GM10266 (cell line): ENCODE measurements around the gene LBP.
"Not testable (repeated sequence)": the region's sequence is repeated elsewhere in the genome, so short reads cannot be mapped to it uniquely, and the experiment has no call there.

Experiments used
- DNase-seq: peaks from one replicate; pipeline ENCODE4 v3.0.0; 2012; ENCODE audit errors: extremely low spot score
- CTCF ChIP-seq: IDR thresholded peaks from 2 replicates; pipeline ENCODE4 v1.5.1; 2012; ENCODE audit warnings: mild to moderate bottlenecking, low read depth; ENCODE audit not compliant: control insufficient read depth, insufficient read depth; ENCODE audit errors: missing control alignments

LBP gene

DNA sequence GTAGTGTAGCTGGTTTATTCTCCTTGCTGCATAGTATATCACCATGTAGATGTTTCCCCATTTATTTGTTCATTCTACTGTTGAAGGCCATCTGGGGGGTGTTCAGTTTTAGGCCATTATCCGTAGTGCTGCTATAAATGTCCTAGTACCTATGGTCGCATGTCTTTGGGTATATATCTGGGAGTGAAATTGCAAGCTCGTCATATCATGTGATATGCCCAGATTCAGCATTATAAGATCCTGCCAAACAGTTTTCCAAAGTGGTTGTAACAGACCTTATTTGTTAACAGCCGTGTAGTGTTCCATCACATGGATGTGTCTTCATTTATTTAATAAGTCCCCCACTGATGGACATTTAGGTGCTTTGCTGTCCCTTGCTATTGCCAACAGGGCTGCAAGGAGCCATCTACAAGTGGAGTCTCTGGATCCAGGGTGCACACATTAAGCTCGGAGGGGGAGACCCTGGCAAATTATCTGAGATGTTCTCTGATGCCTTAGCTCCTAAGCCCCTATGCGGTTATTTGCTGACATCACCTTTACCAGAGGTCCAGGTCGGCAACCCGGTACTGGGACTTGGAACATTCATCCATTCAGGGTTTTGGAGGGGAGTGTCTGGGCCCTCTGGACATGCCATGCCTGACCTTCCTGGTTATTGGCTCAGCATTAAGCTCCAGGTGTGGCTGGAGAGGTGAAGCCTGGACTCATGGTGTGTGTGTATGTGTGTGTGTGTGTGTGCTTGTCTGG is 16.9 kb downstream of the LBP start:
- no peak for DNase-seq

DNA sequence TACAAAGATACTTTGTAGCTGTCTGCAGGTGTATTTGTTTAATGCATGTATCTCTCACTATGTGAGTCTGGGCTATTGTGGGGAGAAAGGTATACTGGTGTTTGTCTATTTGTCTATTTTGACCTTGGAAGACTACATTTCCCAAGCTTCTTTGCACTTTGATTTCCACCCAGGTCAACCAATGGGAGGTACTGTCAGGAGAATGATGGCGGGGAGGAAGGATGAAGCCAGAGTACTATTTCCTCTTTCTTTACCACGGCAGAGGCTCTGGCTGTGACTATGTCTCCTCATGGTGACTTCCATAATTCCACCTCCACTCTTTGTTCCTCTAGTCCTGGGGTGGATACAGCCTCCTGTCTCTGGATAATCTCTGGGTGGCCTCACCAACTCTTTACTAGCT is 23.1 kb downstream of the LBP start:
- peak; percentile 46 for DNase-seq
- no peak for TF ChIP-seq CTCF

More for the DNA sequence above, 16.9 kb downstream of the LBP start:
- TF ChIP-seq CTCF, result no peak

DNA sequence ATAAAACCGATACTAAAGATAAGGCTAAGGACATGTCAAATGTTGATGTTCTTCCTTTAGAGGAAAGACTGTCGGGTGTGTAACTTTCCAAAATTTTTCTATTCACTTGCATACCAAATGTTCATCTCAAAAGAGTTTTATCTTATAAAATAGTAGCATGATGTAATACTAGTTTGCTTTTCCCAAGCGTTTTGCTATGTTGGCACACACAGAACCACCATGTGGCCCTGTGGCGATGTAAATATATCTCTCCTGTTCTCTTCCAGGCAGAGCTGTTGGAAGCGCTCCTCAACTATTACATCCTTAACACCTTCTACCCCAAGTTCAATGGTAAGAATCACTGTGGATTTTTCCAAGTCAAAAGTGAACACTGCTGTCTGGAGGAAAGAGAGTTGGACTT is 26.5 kb downstream of the LBP start:
- DNase-seq, result no peak
- no peak for TF ChIP-seq CTCF

DNA sequence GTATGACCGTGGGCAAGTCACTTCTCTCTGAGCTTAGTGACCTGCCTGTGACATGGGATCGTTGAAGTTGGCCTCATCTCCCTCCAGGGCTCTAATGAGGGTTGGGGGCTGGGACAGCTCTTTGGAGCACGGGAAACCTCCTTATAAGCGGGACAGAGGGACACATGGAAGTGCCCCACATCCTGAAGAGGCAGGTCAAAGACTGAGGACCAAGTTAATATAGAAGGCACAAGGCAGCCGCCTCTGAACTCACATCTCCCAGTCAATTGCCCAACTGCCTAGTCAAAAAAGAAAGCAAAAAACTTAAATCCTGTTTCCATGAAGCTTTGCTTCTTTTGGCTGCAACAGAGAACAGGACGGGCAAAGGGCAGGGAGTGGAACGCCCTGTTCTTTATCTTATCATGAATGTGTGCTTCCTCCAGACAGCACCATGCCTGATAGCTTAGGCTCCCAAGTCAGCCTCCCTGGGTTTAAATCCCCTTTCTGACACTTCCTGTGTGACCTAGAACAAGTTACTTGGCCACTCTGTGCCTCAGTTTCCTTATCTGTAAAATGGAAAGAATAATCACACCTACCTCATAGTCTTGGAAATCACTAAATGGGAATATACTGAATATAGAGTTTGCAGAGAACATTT is 27.1 kb downstream of the LBP start:
- no peak for DNase-seq
- no peak for TF ChIP-seq CTCF

- TF ChIP-seq CTCF, result no peak
- DNase-seq, result no peak
These were observed 27.6 kb downstream of the LBP start for GRCh38 chr20:38373898-38374297.

DNA sequence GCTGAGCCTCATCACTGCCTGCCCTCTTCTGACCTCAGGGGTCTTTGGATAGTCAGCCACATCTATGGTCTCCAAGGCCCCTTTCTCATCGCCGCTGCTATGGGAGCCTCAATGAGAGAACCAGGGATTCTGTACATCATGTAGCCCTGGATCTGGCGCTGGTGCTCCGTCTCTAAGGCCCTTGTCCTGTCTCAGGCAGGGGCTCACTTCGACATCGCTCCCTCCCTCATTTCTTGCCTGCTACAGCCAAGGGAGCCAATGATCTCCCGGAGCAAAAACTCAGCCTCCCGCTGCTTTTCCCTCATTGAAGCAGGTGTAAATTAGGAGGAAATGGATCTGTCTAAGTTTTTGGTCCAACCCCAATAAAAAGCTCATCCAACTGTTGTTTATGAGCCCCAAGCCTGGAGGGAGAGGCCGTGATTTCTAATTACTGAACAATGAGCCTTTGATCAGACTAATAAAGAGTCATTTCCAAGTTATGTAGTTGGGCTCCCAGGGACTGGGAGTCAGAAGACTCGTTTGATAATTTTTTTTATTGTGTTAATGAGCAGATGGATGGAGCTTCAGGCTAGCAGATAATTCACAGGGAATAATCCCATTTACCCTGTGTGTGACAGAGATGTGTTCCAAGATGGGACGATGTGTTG is 30.9 kb downstream of the LBP start:
- DNase-seq, result no peak

GRCh38 chr20:38377838-38378237 is 31.6 kb downstream of the LBP start:
- not testable (repeated sequence) for DNase-seq

More for the DNA sequence above, 30.9 kb downstream of the LBP start:
- no peak for TF ChIP-seq CTCF
